IMR-90 (cell line): Measurements from ENCODE around the gene PPP1R14B. TPM values are rescaled to one million over a fixed set of nuclear protein-coding genes. Genes with fewer than 3 reads are reported as not detected.
A peak's percentile ranks its signal among the peaks of the same experiment; 100 is the strongest.

Experiments used
- ATAC-seq: fragments of 200-7000 bp; cut with Tn5 transposase; 2 replicates; pipeline ENCODE4 v1.9.1; 2020; ENCODE audit warnings: low read depth, mild to moderate bottlenecking, moderate library complexity
- BruUV-seq: library from RNA; stranded (reverse); fragments of 400-500 nt; replicated peaks from 2 replicates; lab custom pipeline; 2021; lab: Mats Ljungman, UMichigan
- CTCF ChIA-PET: fragments of 300-600 bp; formaldehyde crosslinking; extraction: SDS; loops from one replicate; lab custom pipeline; 2021; ENCODE audit warnings: antibody characterized with exemption; lab: Yijun Ruan, JAX
- POLR2A ChIA-PET: fragments of 300-600 bp; sonication (Branson Sonifier 250); formaldehyde crosslinking; loops from one replicate; lab custom pipeline; 2022; ENCODE audit warnings: antibody characterized with exemption; ENCODE audit not compliant: unreplicated experiment; lab: Charles Lee
- DNase-seq: peaks from one replicate; pipeline ENCODE4 v3.0.0; 2013
- H2AFZ ChIP-seq: replicated peaks from 2 replicates; pipeline ENCODE3; 2013; ENCODE audit warnings: low read length, mild to moderate bottlenecking; ENCODE audit not compliant: poor library complexity
- H2AK5ac ChIP-seq: 2 replicates; pipeline ENCODE4 v1.6.1; 2013; ENCODE audit warnings: low read depth, low read length, inconsistent platforms
- H2AK9ac ChIP-seq: replicated peaks from 2 replicates; pipeline ENCODE3; 2013; ENCODE audit warnings: mild to moderate bottlenecking, low read depth, low read length, moderate library complexity; ENCODE audit not compliant: poor library complexity
- H2BK120ac ChIP-seq: 2 replicates; pipeline ENCODE4 v1.6.1; 2013; ENCODE audit warnings: low read depth, low read length, inconsistent platforms
- H2BK15ac ChIP-seq: 3 replicates; pipeline ENCODE4 v1.6.1; 2013; ENCODE audit warnings: low read depth, low read length, inconsistent platforms
- H2BK20ac ChIP-seq: 2 replicates; pipeline ENCODE4 v1.6.1; 2013; ENCODE audit warnings: low read depth, mild to moderate bottlenecking, inconsistent platforms, low read length, moderate library complexity
- H2BK5ac ChIP-seq: 2 replicates; pipeline ENCODE4 v1.6.1; 2013; ENCODE audit warnings: mild to moderate bottlenecking, low read depth, low read length, inconsistent platforms; ENCODE audit not compliant: poor library complexity, severe bottlenecking
- H3K14ac ChIP-seq: replicated peaks from 2 replicates; pipeline ENCODE4 v1.6.1; 2013; ENCODE audit warnings: low read depth, low read length, inconsistent platforms
- H3K18ac ChIP-seq: 2 replicates; pipeline ENCODE4 v1.6.1; 2013; ENCODE audit warnings: low read depth, low read length, control low read depth
- H3K23ac ChIP-seq: 2 replicates; pipeline ENCODE4 v1.6.1; 2013; ENCODE audit warnings: low read depth, low read length, inconsistent platforms
- H3K27ac ChIP-seq: 2 replicates; pipeline ENCODE4 v1.5.1; 2013; ENCODE audit warnings: mild to moderate bottlenecking, control low read depth, low read length; ENCODE audit not compliant: insufficient read depth
- H3K27me3 ChIP-seq: 2 replicates; pipeline ENCODE4 v1.6.1; 2013; ENCODE audit warnings: low read length; ENCODE audit not compliant: control insufficient read depth, insufficient read depth
- H3K36me3 ChIP-seq: 2 replicates; pipeline ENCODE4 v1.6.1; 2013; ENCODE audit warnings: low read length, mixed read lengths; ENCODE audit not compliant: control insufficient read depth, insufficient read depth
- H3K4ac ChIP-seq: 2 replicates; pipeline ENCODE4 v1.6.1; 2013; ENCODE audit warnings: low read depth, low read length, inconsistent platforms
- H3K4me1 ChIP-seq: 2 replicates; pipeline ENCODE4 v1.6.1; 2013; ENCODE audit warnings: low read length, mixed read lengths; ENCODE audit not compliant: control insufficient read depth, insufficient read depth
- H3K4me2 ChIP-seq: 2 replicates; pipeline ENCODE4 v1.6.1; 2013; ENCODE audit warnings: low read depth, mild to moderate bottlenecking, control low read depth, low read length, moderate library complexity
- H3K4me3 ChIP-seq: 2 replicates; pipeline ENCODE4 v1.5.1; 2013; ENCODE audit warnings: low read depth, mild to moderate bottlenecking, control low read depth, low read length, moderate library complexity; ENCODE audit not compliant: insufficient read depth
- H3K56ac ChIP-seq: 2 replicates; pipeline ENCODE4 v1.6.1; 2013; ENCODE audit warnings: low read length, inconsistent platforms; ENCODE audit not compliant: insufficient read depth; ENCODE audit errors: extremely low read depth
- H3K79me1 ChIP-seq, 2 experiments: 2 replicates each; pipeline ENCODE4 v1.6.1; 2013; ENCODE audit warnings: low read length in 2 of 2, inconsistent platforms in 1 of 2, low read depth in 1 of 2
- H3K9ac ChIP-seq: 2 replicates; pipeline ENCODE4 v1.6.1; 2013; ENCODE audit warnings: low read depth, low read length, control low read depth
- H3K9me1 ChIP-seq: 2 replicates; pipeline ENCODE4 v1.6.1; 2013; ENCODE audit warnings: low read length, inconsistent platforms; ENCODE audit not compliant: insufficient read depth
- H3K9me3 ChIP-seq: 2 replicates; pipeline ENCODE4 v1.6.1; 2013; ENCODE audit warnings: low read length; ENCODE audit not compliant: control insufficient read depth, insufficient read depth
- H4K20me1 ChIP-seq: 2 replicates; pipeline ENCODE4 v1.6.1; 2013; ENCODE audit warnings: low read length, inconsistent platforms; ENCODE audit not compliant: insufficient read depth
- H4K5ac ChIP-seq: 2 replicates; pipeline ENCODE4 v1.6.1; 2013; ENCODE audit warnings: mild to moderate bottlenecking, low read depth, low read length, control low read depth
- H4K8ac ChIP-seq, 2 experiments: 2 replicates each; pipeline ENCODE4 v1.6.1; 2013; ENCODE audit warnings: low read depth in 2 of 2, low read length in 2 of 2, control low read depth in 1 of 2, inconsistent platforms in 1 of 2
- H4K91ac ChIP-seq: 2 replicates; pipeline ENCODE4 v1.6.1; 2013; ENCODE audit warnings: low read depth, low read length, inconsistent platforms; ENCODE audit not compliant: insufficient read depth
- CTCF ChIP-seq: conservative IDR thresholded peaks from 2 replicates; pipeline ENCODE4 v1.5.1; 2012; ENCODE audit warnings: mild to moderate bottlenecking, low read depth, low read length, improper control_type of control experiment
- MXI1 ChIP-seq: IDR thresholded peaks from 2 replicates; pipeline ENCODE4 v1.6.1; 2012; ENCODE audit warnings: low read depth, mild to moderate bottlenecking, low read length, moderate library complexity, borderline replicate concordance
- RCOR1 ChIP-seq: IDR thresholded peaks from 2 replicates; pipeline ENCODE4 v1.6.1; 2012; ENCODE audit warnings: mild to moderate bottlenecking, low read length, improper control_type of control experiment; ENCODE audit not compliant: insufficient replicate concordance
- SMC3 ChIP-seq: fragments of 150-350 bp; IDR thresholded peaks from 2 replicates; pipeline ENCODE4 v1.6.1; 2016; ENCODE audit warnings: low read depth, mild to moderate bottlenecking, antibody characterized with exemption, low read length, moderate library complexity
- WGBS, 2 experiments: methylation state at CpG; one replicate each; pipeline versions ENCODE4 v1.1.5 to v1.1.7; 2013; ENCODE audit warnings: missing lambda C conversion rate in 2 of 2; ENCODE audit not compliant: insufficient read length in 1 of 2; ENCODE audit errors: extremely low coverage in 2 of 2; 5-methylcytosine and 5-hydroxymethylcytosine counted together
- dilution Hi-C: fragments of 300-500 bp; cut with HindIII; formaldehyde crosslinking; loops from one replicate; pipeline ENCODE4 v1.14.3; 2018; ENCODE audit warnings: low sequenced_read_pairs; ENCODE audit not compliant: unreplicated experiment
- in situ Hi-C: fragments of 300-500 bp; cut with MboI; formaldehyde crosslinking; loops from 3 replicates; pipeline ENCODE4 v1.14.3; 2019; ENCODE audit warnings: low sequenced_read_pairs, inconsistent platforms, mixed read lengths
- intact Hi-C: fragments of 100-400 bp; cut with micrococcal nuclease; formaldehyde crosslinking; loops from 2 replicates; pipeline ENCODE4 v1.10.0; 2022
- polyA plus RNA-seq, 3 experiments: library from polyadenylated mRNA; depleted of rRNA; stranded (reverse); fragments of >200 nt; gene quantifications; 2 replicates each; pipeline ENCODE4 v1.2.3, GENCODE V29; 2012; ENCODE audit warnings: low replicate concordance in 1 of 3
- total RNA-seq: library from RNA; depleted of rRNA; stranded (reverse); fragments of >200 nt; gene quantifications from 2 replicates; pipeline ENCODE4 v1.2.3, GENCODE V29; 2012

The PPP1R14B gene
- total and polyA plus RNA-seq, 2 of the 4 experiments (the other 2 are of a cell fraction): 176 to 257 TPM

GRCh38 chr11:64265176-64266160, 18.7 kb upstream of the PPP1R14B start:
- Histone ChIP-seq H3K27me3 (no peaks in the 10 kb centered on the region), H2BK120ac (no peak overlapping the region), H2AK9ac (peak overlapping the region; percentile 47), H3K9ac (no peak overlapping the region), H4K20me1 (no peaks in the 10 kb centered on the region; the same call in 1 of the 2 replicates), H2AFZ (no peak overlapping the region), H3K9me3 (no peaks in the 10 kb centered on the region), H3K79me1 (peaks cover 0 to 25% of the 10 kb centered on the region in 2 experiments; a peak in 2 of 4 replicates), H3K4me1 (peaks cover 16% of the 10 kb centered on the region), H4K8ac (no peak overlapping the region), H3K4me3 (no peak overlapping the region), H3K9me1 (0 out of 2 replicates have a peak, but pooled peaks cover 5% of the 10 kb centered on the region), H2BK20ac (no peak overlapping the region), H3K14ac (no peak overlapping the region), H4K91ac (no peak overlapping the region), H2AK5ac (no peak overlapping the region), H2BK15ac (no peak overlapping the region), H3K27ac (no peak overlapping the region), H3K4ac (no peak overlapping the region), H3K4me2 (no peak overlapping the region), H4K5ac (no peak overlapping the region), H3K23ac (no peak overlapping the region), H3K36me3 (peaks cover 34% of the 10 kb centered on the region), H2BK5ac (no peak overlapping the region), H3K18ac (no peak overlapping the region), H3K56ac (no peak overlapping the region)
- CTCF ChIA-PET: no interaction called here
- WGBS, 2 experiments: 92% methylated on average over 14 of the region's 35 CpGs; no CpG with 5 or more reads in 1 of the 2 experiments
- POLR2A ChIA-PET: no interaction called here
- intact Hi-C loops (no loop called here), dilution Hi-C loops (no loop called here), in situ Hi-C loops (no loop called here)
- no peak for TF ChIP-seq RCOR1
- no peak for TF ChIP-seq SMC3
- TF ChIP-seq MXI1: no peak
- TF ChIP-seq CTCF: no peak
- ATAC-seq: no peak
- DNase-seq: no peak
- BruUV-seq: no TSS peak
